ENCODE results near the gene PTPN13.

Gene PTPN13

DNA sequence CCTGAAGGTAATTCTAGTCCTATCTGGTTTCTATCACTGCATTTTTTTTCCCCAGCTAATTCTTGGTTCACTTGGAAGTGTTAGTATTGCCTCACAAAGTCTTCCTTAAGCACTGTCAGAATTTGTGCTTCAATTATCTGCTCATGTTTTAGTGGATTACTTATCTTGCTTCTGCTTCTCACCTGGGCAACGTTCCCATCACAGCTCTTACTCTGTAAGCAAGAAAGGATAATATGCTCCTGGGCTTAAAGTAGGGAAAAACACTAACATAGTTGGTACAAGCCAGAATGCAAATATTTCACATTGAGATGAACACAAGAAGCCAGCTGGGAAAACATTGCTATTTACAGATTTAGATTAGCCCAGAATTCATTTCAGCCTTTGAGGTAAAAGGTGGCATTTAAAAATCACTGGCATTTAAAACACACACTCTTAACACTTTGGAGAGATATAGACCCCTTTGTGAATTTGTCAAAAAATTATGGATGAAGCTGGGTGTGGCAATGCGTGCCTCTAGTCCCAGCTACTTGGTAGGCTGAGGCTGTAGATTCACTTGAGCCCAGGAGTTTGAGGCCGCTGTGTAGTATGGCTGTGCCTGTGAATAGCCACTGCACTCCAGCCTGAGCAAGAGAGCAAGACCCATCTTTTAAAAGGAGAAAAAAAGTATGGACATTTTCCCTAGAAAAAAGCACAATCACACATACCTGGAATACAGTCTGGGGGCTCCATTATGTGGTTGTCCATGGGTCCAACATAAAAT is 6.6 kb upstream of the PTPN13 start:
- DNase-seq (ENCODE audit: low spot score), result no peak

DNA sequence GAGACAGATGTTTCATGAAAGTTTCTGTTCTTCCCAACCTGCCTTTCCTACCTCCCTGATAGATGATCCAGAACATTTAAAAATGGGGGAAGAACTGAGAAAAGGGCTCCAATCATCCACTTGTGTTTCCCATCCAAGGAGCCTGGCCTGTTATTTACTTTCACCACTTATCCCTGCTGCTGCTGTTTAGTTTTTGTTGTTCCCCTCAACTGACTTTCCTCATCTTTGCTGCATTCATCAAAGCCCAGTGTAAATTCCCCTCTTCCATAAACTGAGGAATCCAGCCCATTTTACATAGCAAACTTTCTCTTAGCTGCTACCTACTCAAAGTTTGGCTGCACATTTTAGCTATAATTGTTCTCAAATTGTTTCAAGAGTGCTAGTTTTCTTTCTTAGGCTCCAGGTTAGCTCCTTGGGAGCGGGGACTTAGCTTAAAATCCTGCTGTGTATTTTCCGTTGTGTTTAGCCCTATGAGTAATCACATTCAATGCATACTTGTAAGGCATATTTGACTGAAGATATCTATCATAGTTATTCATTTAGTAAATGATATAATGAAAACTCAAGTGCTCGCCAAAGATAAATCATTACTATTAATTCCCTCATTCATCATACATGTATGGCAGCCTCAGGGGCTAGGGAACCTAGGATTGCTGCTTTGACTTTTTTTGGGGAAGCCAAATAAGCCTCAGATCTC is 1.4 kb upstream of the PTPN13 start:
- no peak for DNase-seq (ENCODE audit: low spot score)

DNA sequence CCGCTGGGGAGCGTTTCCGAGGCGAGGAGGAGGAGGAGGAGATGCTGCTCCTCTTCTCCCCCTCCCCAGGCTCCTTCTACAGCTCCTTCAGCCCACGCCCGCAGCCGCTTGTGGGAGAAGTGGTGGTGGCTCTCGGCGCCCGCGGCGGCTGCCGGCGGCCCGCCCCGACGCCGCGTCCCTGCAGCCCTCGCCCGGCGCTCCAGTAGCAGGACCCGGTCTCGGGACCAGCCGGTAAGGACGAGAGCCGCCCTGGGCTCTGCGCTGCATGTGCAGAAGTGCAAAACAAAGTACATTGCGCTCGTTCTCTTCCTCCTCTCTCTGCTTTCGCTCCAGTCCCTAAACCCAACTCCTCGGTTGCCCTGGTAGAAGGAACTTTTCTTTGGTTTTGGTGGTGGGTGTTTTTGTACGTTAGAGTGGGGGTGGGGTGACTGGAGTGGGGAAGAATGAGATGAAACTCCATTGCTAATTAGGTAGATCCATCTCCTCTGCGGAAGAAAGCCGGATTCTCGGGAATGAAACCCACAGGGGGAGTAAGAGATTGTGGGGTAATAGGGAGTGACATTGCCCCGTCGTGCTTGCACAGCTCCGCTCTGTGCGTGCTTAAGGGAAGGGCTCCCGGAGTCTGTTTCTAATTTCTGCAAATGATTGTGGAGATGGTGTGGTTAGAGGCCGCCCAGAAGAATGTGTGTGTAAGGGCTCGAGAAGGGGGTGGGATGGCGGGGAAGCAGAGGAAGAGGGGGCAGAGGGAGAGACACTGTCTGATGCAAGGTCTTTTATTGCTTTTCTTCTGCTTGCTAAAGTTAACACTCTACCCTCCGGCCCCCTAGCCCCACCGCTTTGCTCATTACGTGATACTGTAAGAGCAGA is 677 bp downstream of the PTPN13 start:
- no peak for DNase-seq (ENCODE audit: low spot score)

GRCh38 chr4:86595426-86595805 is 1.3 kb downstream of the PTPN13 start:
- no peak for DNase-seq (ENCODE audit: low spot score)

- DNase-seq (ENCODE audit: low spot score), result no peak
These were observed 2.7 kb downstream of the PTPN13 start for GRCh38 chr4:86596807-86597206.

DNA sequence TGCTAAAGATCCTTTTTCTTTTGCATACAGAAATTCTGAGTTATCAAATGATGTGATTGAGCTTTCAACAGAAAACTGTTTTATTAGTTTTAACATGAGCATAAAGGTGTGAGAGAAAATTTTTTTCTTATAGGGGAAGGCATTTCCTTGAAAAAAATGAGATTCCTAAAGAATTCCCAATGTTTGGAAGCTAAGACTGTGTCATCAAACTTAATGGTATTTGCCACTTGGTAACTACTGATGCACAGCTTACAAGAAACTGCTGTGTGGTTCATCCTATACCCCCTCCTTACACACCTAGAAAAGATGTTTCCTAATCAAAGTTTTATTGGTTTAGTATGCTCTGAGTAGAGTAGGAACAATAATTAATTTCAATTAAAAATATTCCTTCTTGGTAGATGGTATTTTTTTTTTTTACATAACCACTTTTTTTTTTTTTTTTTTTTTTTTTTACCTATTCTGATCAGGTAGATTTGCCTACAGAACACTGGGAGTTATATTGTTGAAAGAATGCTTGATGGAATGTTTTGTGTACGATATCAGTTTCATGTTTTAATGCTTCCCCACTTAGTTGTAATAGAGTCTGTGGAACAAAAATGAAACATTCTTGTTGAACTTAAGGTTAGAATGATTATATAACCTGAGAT is 6.0 kb downstream of the PTPN13 start:
- no peak for DNase-seq (ENCODE audit: low spot score)

GRCh38 chr4:86603311-86603885 is 9.3 kb downstream of the PTPN13 start:
- no peak for DNase-seq (ENCODE audit: low spot score)

GRCh38 chr4:86606809-86607208 is 12.7 kb downstream of the PTPN13 start:
- no peak for DNase-seq (ENCODE audit: low spot score)

DNA sequence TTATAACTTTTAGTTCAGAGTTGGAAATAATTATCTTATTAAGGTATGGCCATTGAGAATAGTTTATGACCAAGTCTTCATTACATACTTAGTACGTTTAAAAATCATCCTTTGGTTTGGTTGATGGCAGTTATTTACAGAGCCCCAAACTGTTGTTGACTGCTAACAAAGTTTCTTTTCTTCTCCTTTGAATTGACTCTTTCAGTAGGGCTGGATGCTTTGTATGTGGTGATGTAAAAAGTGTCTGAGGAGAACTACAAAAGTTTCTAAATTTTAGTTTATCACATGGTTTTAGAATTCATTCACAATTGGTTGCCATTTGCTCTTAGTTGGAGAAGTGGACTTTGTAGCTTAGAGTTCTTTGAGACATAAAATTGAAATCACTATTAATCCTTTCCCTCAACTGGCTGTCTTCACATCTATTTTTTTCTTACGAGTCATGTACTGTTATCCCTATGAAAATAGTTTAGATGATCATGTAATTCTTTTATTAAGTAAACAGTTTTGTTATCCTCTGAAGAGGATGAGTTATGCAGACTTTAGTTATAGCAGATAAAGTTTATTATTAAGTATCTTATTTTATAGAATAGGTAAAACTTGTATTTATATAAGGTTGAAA is 14.8 kb downstream of the PTPN13 start:
- no peak for DNase-seq (ENCODE audit: low spot score)

DNA sequence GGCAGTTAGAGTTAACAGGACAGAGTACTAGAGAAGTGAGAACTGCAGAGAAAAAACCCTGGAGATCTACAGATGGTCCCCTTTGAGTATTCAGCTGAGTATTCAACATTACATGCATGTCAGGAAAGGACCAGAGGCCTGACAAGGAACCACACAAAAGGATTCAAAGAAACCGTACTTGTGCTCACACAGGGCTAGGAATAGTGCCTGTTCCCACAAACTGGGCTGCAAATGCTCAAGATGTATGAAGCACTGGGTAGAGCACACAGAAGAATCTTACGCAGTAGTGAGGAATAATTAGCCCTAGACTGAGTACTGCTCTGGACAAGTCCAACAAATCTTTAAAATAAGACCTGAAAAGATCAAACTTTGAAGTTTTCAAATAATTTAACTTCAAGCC is 17.6 kb downstream of the PTPN13 start:
- no peak for DNase-seq (ENCODE audit: low spot score)

GRCh38 chr4:86613734-86614133 is 19.6 kb downstream of the PTPN13 start:
- no peak for DNase-seq (ENCODE audit: low spot score)

GRCh38 chr4:86614865-86615264 is 20.8 kb downstream of the PTPN13 start:
- DNase-seq (ENCODE audit: low spot score), result no peak

DNA sequence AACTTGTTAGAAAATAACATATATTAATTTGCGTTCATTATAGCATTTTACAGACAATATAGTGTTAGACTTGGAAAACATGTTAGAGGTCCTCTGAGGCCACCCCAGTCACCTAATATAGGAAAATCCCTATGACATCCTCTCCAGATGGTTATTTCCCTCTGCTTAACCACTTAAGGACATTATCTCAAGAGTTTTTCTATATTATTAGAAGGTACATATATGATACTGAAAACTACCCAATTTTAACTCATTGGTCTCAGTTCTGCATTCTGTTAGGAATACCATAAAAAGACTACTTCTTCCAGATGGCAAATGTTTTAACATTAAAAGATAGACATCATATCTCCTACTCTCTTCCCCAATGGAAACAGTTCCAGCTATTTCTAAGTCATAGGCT is 21.4 kb downstream of the PTPN13 start:
- DNase-seq (ENCODE audit: low spot score), result no peak

- no peak for DNase-seq (ENCODE audit: low spot score)
These were observed 25.5 kb downstream of the PTPN13 start for GRCh38 chr4:86619656-86620055.

DNA sequence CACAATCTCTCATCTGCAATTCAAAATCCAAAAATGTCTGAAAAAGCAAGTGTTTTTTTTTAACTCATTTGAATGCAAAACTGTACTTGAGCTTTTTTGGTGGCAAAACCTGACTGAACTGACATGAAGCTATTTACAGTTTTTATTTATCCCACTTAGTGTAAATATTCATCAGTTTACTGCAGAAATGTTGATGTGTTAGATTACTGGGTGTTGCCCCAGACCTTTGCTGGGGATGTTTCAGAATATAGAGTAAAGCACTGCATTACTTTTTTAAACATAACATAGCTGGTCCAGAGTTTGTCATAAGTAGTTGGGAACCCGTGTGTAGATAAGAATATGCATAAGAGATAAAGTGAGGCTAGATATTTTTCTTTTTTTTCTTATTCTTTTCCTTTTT is 27.3 kb downstream of the PTPN13 start:
- no peak for DNase-seq (ENCODE audit: low spot score)

DNA sequence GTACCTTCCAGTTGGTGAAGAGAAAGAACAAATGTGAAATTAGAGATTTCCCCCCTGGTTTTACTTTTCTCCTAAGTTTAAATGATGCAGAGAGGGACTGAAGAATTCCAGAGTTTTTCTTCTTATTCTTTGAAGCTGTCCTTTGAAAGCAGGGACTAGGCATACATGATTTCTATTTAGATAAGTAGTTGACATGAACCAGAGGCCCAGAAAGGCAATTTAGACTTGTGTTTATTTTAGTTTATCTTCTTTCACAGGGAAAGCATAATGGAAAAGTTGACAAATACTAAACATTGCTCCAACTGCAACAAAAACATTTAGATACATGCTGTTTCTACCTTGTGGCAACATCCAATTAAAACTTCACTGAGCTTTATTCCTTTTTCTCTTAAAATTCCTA is 32.0 kb downstream of the PTPN13 start:
- DNase-seq (ENCODE audit: low spot score), result no peak

- DNase-seq (ENCODE audit: low spot score), result no peak
These were observed 33.5 kb downstream of the PTPN13 start for GRCh38 chr4:86627462-86628135.

GRCh38 chr4:86630629-86631028 is 36.5 kb downstream of the PTPN13 start:
- no peak for DNase-seq (ENCODE audit: low spot score)

DNA sequence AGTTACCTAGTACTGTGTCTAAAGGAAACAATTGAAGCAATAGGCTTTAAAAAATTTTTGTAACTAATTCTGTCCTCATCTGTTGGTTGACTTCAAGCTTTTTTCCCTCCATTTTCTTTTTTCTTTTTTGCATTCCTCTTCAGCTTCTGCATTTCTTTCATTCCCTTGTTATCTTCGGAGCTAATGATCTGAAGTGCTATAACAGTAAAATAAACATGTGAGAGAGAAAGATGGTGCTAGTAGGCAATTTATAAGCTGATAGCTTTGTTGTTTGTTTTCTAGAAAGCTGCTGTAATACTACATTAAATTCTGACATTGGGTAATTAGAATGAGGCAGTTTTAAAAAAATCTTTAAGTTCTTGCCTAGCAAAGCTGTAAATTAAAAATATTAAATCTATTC is 37.1 kb downstream of the PTPN13 start:
- no peak for DNase-seq (ENCODE audit: low spot score)

GRCh38 chr4:86633854-86634253 is 39.7 kb downstream of the PTPN13 start:
- DNase-seq (ENCODE audit: low spot score), result no peak

DNA sequence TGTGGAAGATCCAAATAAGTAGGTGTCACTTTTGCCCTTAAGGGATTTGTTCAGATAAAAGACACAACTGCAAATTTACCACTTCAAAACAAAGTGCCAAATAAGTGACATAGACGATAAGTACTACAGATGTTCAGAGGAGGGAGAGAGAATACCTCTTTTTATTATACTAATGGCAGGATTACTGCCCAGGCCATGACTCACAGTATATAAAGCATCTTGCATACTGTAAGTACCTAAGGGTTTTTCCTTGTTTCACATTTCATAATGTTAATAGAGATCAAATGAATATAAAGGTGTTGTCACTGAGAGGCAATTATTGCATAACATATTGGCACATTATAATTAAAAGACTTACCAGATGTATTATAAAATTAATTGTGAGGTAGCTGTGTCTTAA is 46.4 kb downstream of the PTPN13 start:
- DNase-seq (ENCODE audit: low spot score), result no peak
